GM04504 (cell line): ENCODE measurements around the gene IRF2.
A peak's percentile ranks its signal among the peaks of the same experiment; 100 is the strongest.

ENCODE experiments used
- DNase-seq: peaks from one replicate; pipeline ENCODE4 v3.0.0-alpha.2; 2012; ENCODE audit warnings: low read depth

Gene IRF2

GRCh38 chr4:184474263-184475095, at the start of gene IRF2:
IRF2 (minus strand) TSS chr4:184474550; CDS start chr4:184429064, 45,486 bp downstream.
- DNase-seq: peak; percentile 96

- DNase-seq: no peak
Observed at GRCh38 chr4:184515606-184516005, 41.3 kb upstream of the IRF2 start.

GRCh38 chr4:184514121-184514988, 40.0 kb upstream of the IRF2 start:
- peak; percentile 67 for DNase-seq

GRCh38 chr4:184513802-184514120, 39.4 kb upstream of the IRF2 start:
- no peak for DNase-seq

- DNase-seq: no peak
Observed at GRCh38 chr4:184511156-184511555, 36.8 kb upstream of the IRF2 start.

GRCh38 chr4:184510401-184510800, 36.1 kb upstream of the IRF2 start:
- DNase-seq: no peak

GRCh38 chr4:184506527-184507121, 32.3 kb upstream of the IRF2 start:
- DNase-seq: no peak

GRCh38 chr4:184504385-184504784, 30.0 kb upstream of the IRF2 start:
- no peak for DNase-seq

GRCh38 chr4:184503869-184504300, 29.5 kb upstream of the IRF2 start:
- peak; percentile 16 for DNase-seq

- no peak for DNase-seq
Observed at GRCh38 chr4:184500748-184501589, 26.6 kb upstream of the IRF2 start.

- no peak for DNase-seq
Observed at GRCh38 chr4:184499996-184500395, 25.6 kb upstream of the IRF2 start.

GRCh38 chr4:184498598-184498997, 24.2 kb upstream of the IRF2 start:
- no peak for DNase-seq

GRCh38 chr4:184489771-184490170, 15.4 kb upstream of the IRF2 start:
- no peak for DNase-seq

GRCh38 chr4:184487503-184487902, 13.2 kb upstream of the IRF2 start:
- no peak for DNase-seq

- no peak for DNase-seq
Observed at GRCh38 chr4:184485279-184485678, 10.9 kb upstream of the IRF2 start.

- DNase-seq: no peak
Observed at GRCh38 chr4:184481544-184481943, 7.2 kb upstream of the IRF2 start.

GRCh38 chr4:184479516-184479950, 5.2 kb upstream of the IRF2 start:
- no peak for DNase-seq

GRCh38 chr4:184477201-184477999, 3.0 kb upstream of the IRF2 start:
- DNase-seq: no peak

- no peak for DNase-seq
Observed at GRCh38 chr4:184476695-184477094, 2.3 kb upstream of the IRF2 start.

- DNase-seq: no peak
Observed at GRCh38 chr4:184475498-184475897, 1.1 kb upstream of the IRF2 start.

GRCh38 chr4:184475096-184475461, 729 bp upstream of the IRF2 start:
- peak; percentile 30 for DNase-seq
